Activated T-cell treated with anti-CD3 and anti-CD28 coated beads, Interleukin-2, amount 50 U/mL, for 72 hours (primary cell): ENCODE results near the gene SYN1. TPM values are rescaled to one million over a fixed set of nuclear protein-coding genes. Genes with fewer than 3 reads are reported as not detected.
"Not testable (repeated sequence)": the region's sequence is repeated elsewhere in the genome, so short reads cannot be mapped to it uniquely, and the experiment has no call there.

Source experiments
- ATAC-seq, 2 donors: fragments of 150-1000 bp; cut with Tn5 transposase; replicated peaks in 1 of 2; 2 replicates each; pipeline ENCODE4 v1.10.0; 2021; ENCODE audit warnings: moderate library complexity in 2 of 2, mild to moderate bottlenecking in 1 of 2
- DNase-seq, 2 donors: peaks; one replicate each; pipeline ENCODE4 v3.0.0; 2021 to 2022; ENCODE audit warnings: mixed read lengths in 1 of 2
- H3K27ac Mint-ChIP-seq: one replicate; pipeline ENCODE4 v1.8.0; 2022; ENCODE audit warnings: mild to moderate bottlenecking, moderate library complexity, mixed read lengths
- H3K27me3 Mint-ChIP-seq: one replicate; pipeline ENCODE4 v1.8.0; 2022; ENCODE audit warnings: low read depth, mixed read lengths
- H3K36me3 Mint-ChIP-seq, 2 donors: one replicate each; pipeline ENCODE4 v1.8.0; 2022; ENCODE audit warnings: mixed read lengths in 2 of 2, mild to moderate bottlenecking in 1 of 2; ENCODE audit not compliant: insufficient read depth in 2 of 2
- H3K4me1 Mint-ChIP-seq: one replicate; pipeline ENCODE4 v1.8.0; 2022; ENCODE audit warnings: low read depth, mixed read lengths
- H3K4me3 Mint-ChIP-seq, 2 donors: one replicate each; pipeline ENCODE4 v1.8.0; 2022; ENCODE audit warnings: mild to moderate bottlenecking in 2 of 2, mixed read lengths in 2 of 2, moderate library complexity in 2 of 2
- H3K9me3 Mint-ChIP-seq, 2 donors: one replicate each; pipeline ENCODE4 v1.8.0; 2022; ENCODE audit warnings: mixed read lengths in 2 of 2
- total RNA-seq, 2 donors: library from RNA; stranded (reverse); gene quantifications; one replicate each; pipeline ENCODE4 v1.2.3, GENCODE V29; 2022

The SYN1 gene
- total RNA-seq, 2 donors from 2014 or later = 0.67 to 2.0 TPM

- ATAC-seq (no peak), DNase-seq (no peak)
- Mint-ChIP-seq H3K4me3 (no peak overlapping the region), H3K36me3 (no peaks in the 10 kb centered on the region), H3K9me3 (no peaks in the 10 kb centered on the region), H3K4me1 (no peaks in the 10 kb centered on the region), H3K27ac (no peak overlapping the region), H3K27me3 (peaks cover 12% of the 10 kb centered on the region)
Observed at GRCh38 chrX:47608130-47608810, 11.4 kb downstream of the SYN1 start.

GRCh38 chrX:47607091-47607490 is 12.6 kb downstream of the SYN1 start:
- Mint-ChIP-seq H3K27ac (no peak overlapping the region), H3K27me3 (peaks cover 7% of the 10 kb centered on the region), H3K4me1 (no peaks in the 10 kb centered on the region), H3K4me3 (no peak overlapping the region), H3K36me3 (no peaks in the 10 kb centered on the region), H3K9me3 (no peaks in the 10 kb centered on the region)
- ATAC-seq = no peak
- no peak for DNase-seq

- ATAC-seq = no peak
- H3K36me3 Mint-ChIP-seq = no peaks in the 10 kb centered on the region
- DNase-seq = no peak
- H3K4me1 Mint-ChIP-seq = no peaks in the 10 kb centered on the region
- H3K9me3 Mint-ChIP-seq = no peaks in the 10 kb centered on the region
- H3K27me3 Mint-ChIP-seq = peaks cover 9% of the 10 kb centered on the region
- H3K27ac Mint-ChIP-seq = no peak overlapping the region
- H3K4me3 Mint-ChIP-seq = no peak overlapping the region
Observed at GRCh38 chrX:47605024-47605423, 14.6 kb downstream of the SYN1 start.

GRCh38 chrX:47603125-47603524 is 16.5 kb downstream of the SYN1 start:
- H3K4me3 Mint-ChIP-seq, H3K9me3 Mint-ChIP-seq, H3K36me3 Mint-ChIP-seq, DNase-seq, ATAC-seq, H3K27ac Mint-ChIP-seq, H3K4me1 Mint-ChIP-seq, H3K27me3 Mint-ChIP-seq: not testable (repeated sequence)

- Mint-ChIP-seq H3K4me3 (no peak overlapping the region), H3K36me3 (peaks cover 5 to 9% of the 10 kb centered on the region in 2 donors), H3K27me3 (peaks cover 8% of the 10 kb centered on the region), H3K4me1 (no peaks in the 10 kb centered on the region), H3K27ac (no peak overlapping the region), H3K9me3 (peaks cover 4 to 7% of the 10 kb centered on the region in 2 donors)
- ATAC-seq (no peak), DNase-seq (no peak)
Observed at GRCh38 chrX:47597222-47597621, 22.4 kb downstream of the SYN1 start.

- Mint-ChIP-seq H3K27ac (peak overlapping the region; percentile 72), H3K4me3 (no peak overlapping the region), H3K27me3 (peaks cover 8% of the 10 kb centered on the region), H3K9me3 (peaks cover 4 to 7% of the 10 kb centered on the region in 2 donors), H3K4me1 (no peaks in the 10 kb centered on the region), H3K36me3 (peaks cover 5 to 9% of the 10 kb centered on the region in 2 donors)
- DNase-seq (no peak), ATAC-seq (no peak)
Observed at GRCh38 chrX:47596256-47596655, 23.4 kb downstream of the SYN1 start.

- ATAC-seq = no peak
Observed at GRCh38 chrX:47595716-47596251, 23.9 kb downstream of the SYN1 start.

GRCh38 chrX:47593522-47593921 is 26.1 kb downstream of the SYN1 start:
- H3K27me3 Mint-ChIP-seq = no peaks in the 10 kb centered on the region
- no peak for ATAC-seq
- no peak overlapping the region for H3K4me3 Mint-ChIP-seq

More at GRCh38 chrX:47595716-47596251, 23.9 kb downstream of the SYN1 start:
- Mint-ChIP-seq H3K9me3 (peaks cover 4 to 7% of the 10 kb centered on the region in 2 donors), H3K4me3 (no peak overlapping the region), H3K4me1 (no peaks in the 10 kb centered on the region), H3K27me3 (peaks cover 8% of the 10 kb centered on the region), H3K27ac (peak overlapping the region; percentile 72), H3K36me3 (peaks cover 5 to 9% of the 10 kb centered on the region in 2 donors)
- DNase-seq = no peak

GRCh38 chrX:47590984-47591383 is 28.7 kb downstream of the SYN1 start:
- peaks cover 0 to 2% of the 10 kb centered on the region in 2 donors for H3K36me3 Mint-ChIP-seq

More at GRCh38 chrX:47593522-47593921, 26.1 kb downstream of the SYN1 start:
- Mint-ChIP-seq H3K9me3 (peaks cover 4 to 7% of the 10 kb centered on the region in 2 donors), H3K36me3 (peaks cover 5 to 9% of the 10 kb centered on the region in 2 donors), H3K27ac (no peak overlapping the region), H3K4me1 (no peaks in the 10 kb centered on the region)
- no peak for DNase-seq

GRCh38 chrX:47587906-47588735 is 31.5 kb downstream of the SYN1 start:
- no peaks in the 10 kb centered on the region for H3K36me3 Mint-ChIP-seq
- H3K27ac Mint-ChIP-seq = no peak overlapping the region
- DNase-seq = no peak
- peaks cover 9% of the 10 kb centered on the region for H3K4me1 Mint-ChIP-seq
- H3K9me3 Mint-ChIP-seq = no peaks in the 10 kb centered on the region
- H3K4me3 Mint-ChIP-seq = no peak overlapping the region
- no peak for ATAC-seq
- no peaks in the 10 kb centered on the region for H3K27me3 Mint-ChIP-seq

More at GRCh38 chrX:47590984-47591383, 28.7 kb downstream of the SYN1 start:
- ATAC-seq = no peak
- no peak overlapping the region for H3K27ac Mint-ChIP-seq
- no peak overlapping the region for H3K4me3 Mint-ChIP-seq
- no peaks in the 10 kb centered on the region for H3K4me1 Mint-ChIP-seq
- DNase-seq = no peak
- no peaks in the 10 kb centered on the region for H3K9me3 Mint-ChIP-seq
- no peaks in the 10 kb centered on the region for H3K27me3 Mint-ChIP-seq

GRCh38 chrX:47587091-47587891 is 32.4 kb downstream of the SYN1 start:
- Mint-ChIP-seq H3K4me3 (no peak overlapping the region), H3K36me3 (no peaks in the 10 kb centered on the region), H3K27me3 (no peaks in the 10 kb centered on the region), H3K27ac (no peak overlapping the region), H3K9me3 (no peaks in the 10 kb centered on the region), H3K4me1 (peaks cover 12% of the 10 kb centered on the region)
- DNase-seq (no peak), ATAC-seq (no peak)

- Mint-ChIP-seq H3K4me1 (peaks cover 23% of the 10 kb centered on the region), H3K4me3 (no peak overlapping the region), H3K27ac (no peak overlapping the region), H3K9me3 (no peaks in the 10 kb centered on the region), H3K36me3 (no peaks in the 10 kb centered on the region), H3K27me3 (no peaks in the 10 kb centered on the region)
- ATAC-seq (no peak), DNase-seq (no peak)
Observed at GRCh38 chrX:47586043-47586787, 33.4 kb downstream of the SYN1 start.
